Liver (tissue), 9 donors: ENCODE measurements around the gene LRRC15. TPM values are rescaled to one million over a fixed set of nuclear protein-coding genes. Genes with fewer than 3 reads are reported as not detected.

Experiments used
- DNase-seq: peaks from one replicate; pipeline ENCODE4 v3.0.0-alpha.2; 2017; ENCODE audit warnings: low spot score
- H3K27ac ChIP-seq, 2 donors: one replicate each; pipeline ENCODE4 v1.7.0; 2013; ENCODE audit warnings: inconsistent platforms in 2 of 2, low read length in 2 of 2, control low read depth in 1 of 2, low read depth in 1 of 2, mild to moderate bottlenecking in 1 of 2
- H3K27me3 ChIP-seq, 4 donors: one replicate each; pipeline versions ENCODE4 v1.6.1 to v1.7.0; 2013; ENCODE audit warnings: low read length in 3 of 4, inconsistent platforms in 1 of 4, mild to moderate bottlenecking in 1 of 4, moderate library complexity in 1 of 4; ENCODE audit not compliant: control insufficient read depth in 4 of 4, insufficient read depth in 4 of 4
- H3K36me3 ChIP-seq, 4 donors: one replicate each; pipeline versions ENCODE4 v1.6.1 to v1.7.0; 2013; ENCODE audit warnings: low read length in 3 of 4, mild to moderate bottlenecking in 3 of 4, low read depth in 1 of 4, moderate library complexity in 1 of 4; ENCODE audit not compliant: control insufficient read depth in 4 of 4, insufficient read depth in 3 of 4
- H3K4me1 ChIP-seq, 4 donors: one replicate each; pipeline versions ENCODE4 v1.6.1 to v1.7.0; 2013; ENCODE audit warnings: low read length in 3 of 4, mild to moderate bottlenecking in 3 of 4, moderate library complexity in 1 of 4; ENCODE audit not compliant: control insufficient read depth in 4 of 4, insufficient read depth in 4 of 4
- H3K4me3 ChIP-seq, 3 donors: one replicate each; pipeline versions ENCODE4 v1.6.1 to v1.7.0; 2013; ENCODE audit warnings: low read length in 3 of 3, control low read depth in 1 of 3, low read depth in 1 of 3, mild to moderate bottlenecking in 1 of 3
- H3K9ac ChIP-seq, 2 donors: one replicate each; pipeline ENCODE4 v1.7.0; 2013; ENCODE audit warnings: low read length in 2 of 2, mild to moderate bottlenecking in 2 of 2, moderate library complexity in 2 of 2, control low read depth in 1 of 2, low read depth in 1 of 2
- H3K9me3 ChIP-seq, 4 donors: one replicate each; pipeline versions ENCODE4 v1.6.1 to v1.7.0; 2013; ENCODE audit warnings: low read length in 3 of 4; ENCODE audit not compliant: control insufficient read depth in 4 of 4
- ATF3 ChIP-seq: IDR thresholded peaks from 2 replicates; pipeline ENCODE4 v1.6.1; 2016; ENCODE audit warnings: antibody characterized with exemption
- CTCF ChIP-seq: fragments of 150-350 bp; IDR thresholded peaks from 2 replicates; pipeline ENCODE4 v1.5.1; 2017; ENCODE audit warnings: improper control_type of control experiment, low read depth, low read length; ENCODE audit not compliant: missing input control
- EGR1 ChIP-seq, 2 donors: IDR thresholded peaks; 2 replicates each; pipeline ENCODE4 v1.6.1; 2016 to 2018; ENCODE audit warnings: antibody characterized with exemption in 2 of 2, low read depth in 2 of 2
- FOXA1 ChIP-seq: IDR thresholded peaks from 2 replicates; pipeline ENCODE4 v1.6.1; 2016; ENCODE audit warnings: antibody characterized with exemption
- FOXA2 ChIP-seq: IDR thresholded peaks from 2 replicates; pipeline ENCODE4 v1.6.1; 2016; ENCODE audit warnings: antibody characterized with exemption
- GABPA ChIP-seq, 2 donors: IDR thresholded peaks in 1 of 2; conservative IDR thresholded peaks in 1 of 2; 2 replicates each; pipeline ENCODE4 v1.6.1; 2016; ENCODE audit warnings: antibody characterized with exemption in 2 of 2, mild to moderate bottlenecking in 1 of 2, moderate library complexity in 1 of 2
- HNF4A ChIP-seq, 2 donors: conservative IDR thresholded peaks; 2 replicates each; pipeline ENCODE4 v1.6.1; 2016; ENCODE audit warnings: antibody characterized with exemption in 2 of 2, mild to moderate bottlenecking in 2 of 2
- HNF4G ChIP-seq: IDR thresholded peaks from 2 replicates; pipeline ENCODE4 v1.6.1; 2016; ENCODE audit warnings: antibody characterized with exemption
- JUND ChIP-seq, 2 donors: IDR thresholded peaks; 2 replicates each; pipeline ENCODE4 v1.6.1; 2016; ENCODE audit warnings: antibody characterized with exemption in 2 of 2
- NR2F2 ChIP-seq: IDR thresholded peaks from 2 replicates; pipeline ENCODE4 v1.6.1; 2016; ENCODE audit warnings: antibody characterized with exemption
- RAD21 ChIP-seq, 2 donors: IDR thresholded peaks; 2 replicates each; pipeline ENCODE4 v1.6.1; 2016; ENCODE audit warnings: antibody characterized with exemption in 2 of 2, mild to moderate bottlenecking in 2 of 2
- RXRA ChIP-seq, 2 donors: IDR thresholded peaks; 2 replicates each; pipeline ENCODE4 v1.6.1; 2017 to 2018; ENCODE audit warnings: antibody characterized with exemption in 2 of 2, mild to moderate bottlenecking in 1 of 2
- SP1 ChIP-seq: IDR thresholded peaks from 2 replicates; pipeline ENCODE4 v1.6.1; 2018; ENCODE audit warnings: antibody characterized with exemption, mild to moderate bottlenecking
- TAF1 ChIP-seq: conservative IDR thresholded peaks from 2 replicates; pipeline ENCODE4 v1.6.1; 2016; ENCODE audit warnings: antibody characterized with exemption, mild to moderate bottlenecking
- YY1 ChIP-seq: IDR thresholded peaks from 2 replicates; pipeline ENCODE4 v1.6.1; 2016; ENCODE audit warnings: antibody characterized with exemption, mild to moderate bottlenecking
- WGBS: extraction: QIAGEN DNeasy Blood & Tissue Kit; methylation state at CpG from one replicate; pipeline ENCODE4 v1.1.7; 2013; 5-methylcytosine and 5-hydroxymethylcytosine counted together
- polyA plus RNA-seq, 2 donors: library from polyadenylated mRNA; stranded (reverse) in 1 of 2; unstranded in 1 of 2; fragments of 200-250 nt in 1 of 2; fragments of >200 nt in 1 of 2; fragmentation: Nextera tagmentation in 1 of 2; extraction: Ambion mirVana in 1 of 2; gene quantifications; one replicate each; pipeline versions ENCODE4 v1.2.1 to v1.2.3, GENCODE V29; 2013 to 2015
- total RNA-seq, 2 donors: library from RNA; depleted of rRNA; stranded (reverse); fragments of >200 nt; gene quantifications; one replicate each; pipeline ENCODE4 v1.2.3, GENCODE V29; 2014
- TF ChIP-seq, protein P1 (sequence below): IDR thresholded peaks from 2 replicates; pipeline ENCODE4 v1.6.1; 2016; ENCODE audit warnings: antibody characterized with exemption, mild to moderate bottlenecking
- TF ChIP-seq, protein P2 (sequence below): IDR thresholded peaks from 2 replicates; pipeline ENCODE4 v1.6.1; 2016; ENCODE audit warnings: antibody characterized with exemption
- TF ChIP-seq, protein P3 (sequence below): IDR thresholded peaks from 2 replicates; pipeline ENCODE4 v1.6.1; 2016; ENCODE audit warnings: antibody characterized with exemption
- donor health status: healthy.
- donor health status: healthy.
- donor health status: healthy.
- donor health status: healthy.
- donor health status: healthy.

Gene LRRC15
- total and polyA plus RNA-seq, 4 donors, result 0.03 to 0.08 (median 0.05) TPM; not detected in 1

DNA sequence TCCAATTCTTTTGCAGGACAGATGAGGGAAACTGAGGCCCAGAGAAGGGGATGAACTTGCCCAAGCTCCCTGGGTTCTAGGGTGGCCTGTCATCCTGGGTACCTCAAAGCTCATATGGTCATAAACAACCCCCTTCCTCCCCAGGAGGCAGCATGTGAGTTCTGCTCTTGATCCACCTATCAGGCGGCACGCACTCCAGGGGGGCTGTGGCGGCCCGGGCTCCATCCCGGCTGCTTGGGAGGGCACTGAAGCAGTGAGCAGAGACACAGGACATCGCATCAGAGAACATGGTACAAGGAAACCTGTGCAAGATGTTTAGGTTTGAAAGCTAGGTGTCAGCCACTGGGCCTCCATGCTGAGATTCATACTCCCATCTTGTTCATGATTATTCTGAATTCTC is 52.6 kb downstream of the LRRC15 start:
- Histone ChIP-seq H3K36me3 (no peaks in the 10 kb centered on the region), H3K4me1 (peaks cover 0 to 25% (median 11%) of the 10 kb centered on the region in 4 donors), H3K9me3 (no peaks in the 10 kb centered on the region), H3K4me3 (no peak overlapping the region), H3K27me3 (no peaks in the 10 kb centered on the region), H3K9ac (no peak overlapping the region), H3K27ac (no peak overlapping the region)
- WGBS, result 95% methylated on average over 6 of the region's 6 CpGs
- TF ChIP-seq CTCF (no peak), RXRA (IDR thresholded peaks at IDR 0.05) (no peak), TAF1 (no peak), SP1 (no peak), YY1 (no peak), FOXA2 (no peak), GABPA (IDR thresholded peaks at IDR 0.05 in 1 of 2, conservative IDR thresholded peaks at IDR 0.05 in 1 of 2) (no peak)
- TF ChIP-seq, protein P1, sequence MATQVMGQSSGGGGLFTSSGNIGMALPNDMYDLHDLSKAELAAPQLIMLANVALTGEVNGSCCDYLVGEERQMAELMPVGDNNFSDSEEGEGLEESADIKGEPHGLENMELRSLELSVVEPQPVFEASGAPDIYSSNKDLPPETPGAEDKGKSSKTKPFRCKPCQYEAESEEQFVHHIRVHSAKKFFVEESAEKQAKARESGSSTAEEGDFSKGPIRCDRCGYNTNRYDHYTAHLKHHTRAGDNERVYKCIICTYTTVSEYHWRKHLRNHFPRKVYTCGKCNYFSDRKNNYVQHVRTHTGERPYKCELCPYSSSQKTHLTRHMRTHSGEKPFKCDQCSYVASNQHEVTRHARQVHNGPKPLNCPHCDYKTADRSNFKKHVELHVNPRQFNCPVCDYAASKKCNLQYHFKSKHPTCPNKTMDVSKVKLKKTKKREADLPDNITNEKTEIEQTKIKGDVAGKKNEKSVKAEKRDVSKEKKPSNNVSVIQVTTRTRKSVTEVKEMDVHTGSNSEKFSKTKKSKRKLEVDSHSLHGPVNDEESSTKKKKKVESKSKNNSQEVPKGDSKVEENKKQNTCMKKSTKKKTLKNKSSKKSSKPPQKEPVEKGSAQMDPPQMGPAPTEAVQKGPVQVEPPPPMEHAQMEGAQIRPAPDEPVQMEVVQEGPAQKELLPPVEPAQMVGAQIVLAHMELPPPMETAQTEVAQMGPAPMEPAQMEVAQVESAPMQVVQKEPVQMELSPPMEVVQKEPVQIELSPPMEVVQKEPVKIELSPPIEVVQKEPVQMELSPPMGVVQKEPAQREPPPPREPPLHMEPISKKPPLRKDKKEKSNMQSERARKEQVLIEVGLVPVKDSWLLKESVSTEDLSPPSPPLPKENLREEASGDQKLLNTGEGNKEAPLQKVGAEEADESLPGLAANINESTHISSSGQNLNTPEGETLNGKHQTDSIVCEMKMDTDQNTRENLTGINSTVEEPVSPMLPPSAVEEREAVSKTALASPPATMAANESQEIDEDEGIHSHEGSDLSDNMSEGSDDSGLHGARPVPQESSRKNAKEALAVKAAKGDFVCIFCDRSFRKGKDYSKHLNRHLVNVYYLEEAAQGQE, result no peak
- DNase-seq, result no peak

DNA sequence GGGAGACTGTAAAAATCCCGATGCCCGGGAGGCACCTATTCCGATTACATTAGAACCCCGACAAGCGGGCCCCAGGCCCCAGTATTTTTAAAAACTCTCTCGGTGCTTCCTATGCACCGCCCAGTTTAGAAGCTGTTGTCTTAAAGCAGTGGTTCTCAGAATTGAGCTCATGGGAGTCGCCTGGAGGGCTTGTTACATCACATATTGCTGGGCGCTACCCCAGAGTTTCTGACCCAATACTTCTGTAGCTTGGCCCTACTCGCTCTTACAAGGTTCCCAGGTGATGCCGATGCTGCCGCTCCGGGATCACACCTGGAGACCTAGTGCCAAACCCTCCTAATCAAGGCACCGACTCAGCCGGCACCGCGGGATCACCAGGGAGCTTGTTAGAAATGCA is 53.6 kb downstream of the LRRC15 start:
- 36% methylated on average over 17 of the region's 17 CpGs for WGBS
- H3K36me3 ChIP-seq, result no peaks in the 10 kb centered on the region
- H3K9me3 ChIP-seq, result no peaks in the 10 kb centered on the region
- H3K9ac ChIP-seq, result no peak overlapping the region
- DNase-seq, result no peak
- peaks cover 0 to 24% (median 11%) of the 10 kb centered on the region in 4 donors for H3K4me1 ChIP-seq
- no peak overlapping the region for H3K27ac ChIP-seq
- TF ChIP-seq EGR1 (IDR thresholded peaks at IDR 0.05; ENCODE audit: low read depth in 2 of 2), result no peak
- TF ChIP-seq, protein P2, sequence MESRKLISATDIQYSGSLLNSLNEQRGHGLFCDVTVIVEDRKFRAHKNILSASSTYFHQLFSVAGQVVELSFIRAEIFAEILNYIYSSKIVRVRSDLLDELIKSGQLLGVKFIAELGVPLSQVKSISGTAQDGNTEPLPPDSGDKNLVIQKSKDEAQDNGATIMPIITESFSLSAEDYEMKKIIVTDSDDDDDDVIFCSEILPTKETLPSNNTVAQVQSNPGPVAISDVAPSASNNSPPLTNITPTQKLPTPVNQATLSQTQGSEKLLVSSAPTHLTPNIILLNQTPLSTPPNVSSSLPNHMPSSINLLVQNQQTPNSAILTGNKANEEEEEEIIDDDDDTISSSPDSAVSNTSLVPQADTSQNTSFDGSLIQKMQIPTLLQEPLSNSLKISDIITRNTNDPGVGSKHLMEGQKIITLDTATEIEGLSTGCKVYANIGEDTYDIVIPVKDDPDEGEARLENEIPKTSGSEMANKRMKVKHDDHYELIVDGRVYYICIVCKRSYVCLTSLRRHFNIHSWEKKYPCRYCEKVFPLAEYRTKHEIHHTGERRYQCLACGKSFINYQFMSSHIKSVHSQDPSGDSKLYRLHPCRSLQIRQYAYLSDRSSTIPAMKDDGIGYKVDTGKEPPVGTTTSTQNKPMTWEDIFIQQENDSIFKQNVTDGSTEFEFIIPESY, result no peak
- TF ChIP-seq HNF4A (conservative IDR thresholded peaks at IDR 0.05), result no peak
- no peak for TF ChIP-seq FOXA1
- TF ChIP-seq TAF1, result no peak
- no peak for TF ChIP-seq NR2F2
- no peak for TF ChIP-seq GABPA (IDR thresholded peaks at IDR 0.05 in 1 of 2, conservative IDR thresholded peaks at IDR 0.05 in 1 of 2)
- TF ChIP-seq SP1, result no peak
- TF ChIP-seq YY1, result no peak
- TF ChIP-seq RXRA (IDR thresholded peaks at IDR 0.05), result no peak
- no peak for TF ChIP-seq CTCF
- TF ChIP-seq, protein P3, sequence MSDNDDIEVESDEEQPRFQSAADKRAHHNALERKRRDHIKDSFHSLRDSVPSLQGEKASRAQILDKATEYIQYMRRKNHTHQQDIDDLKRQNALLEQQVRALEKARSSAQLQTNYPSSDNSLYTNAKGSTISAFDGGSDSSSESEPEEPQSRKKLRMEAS, result no peak
- TF ChIP-seq, protein P1, result no peak
- TF ChIP-seq HNF4G, result no peak
- TF ChIP-seq ATF3, result no peak
- TF ChIP-seq JUND (IDR thresholded peaks at IDR 0.05), result no peak
- TF ChIP-seq RAD21 (IDR thresholded peaks at IDR 0.05), result no peak
- no peak for TF ChIP-seq FOXA2
- H3K4me3 ChIP-seq, result peak overlapping the region in 1 of 3 donors; percentile 45
- H3K27me3 ChIP-seq, result no peaks in the 10 kb centered on the region
